ENCODE measurements around the gene TAC1. TPM values are rescaled to one million over a fixed set of nuclear protein-coding genes. Genes with fewer than 3 reads are reported as not detected.

Gene TAC1
- total and polyA plus RNA-seq, 7 experiments from 2014 or later, result not detected

Other genes with a start within 250 kb of the TAC1 start
- gene ASNS, start 140.3 kb downstream of the TAC1 start, total RNA-seq, result 10 to 100 TPM; 23.1 to 49.3 (median 31.8) TPM
- 10 to 100 TPM; 30.4 to 38.4 TPM for gene ASNS, start 140.3 kb downstream of the TAC1 start, polyA plus RNA-seq

Measured in naive thymus-derived CD4-positive, alpha-beta T cell (primary cell).